ENCODE results near the gene EPHB1. TPM values are rescaled to one million over a fixed set of nuclear protein-coding genes. Genes with fewer than 3 reads are reported as not detected.

Gene EPHB1
- total RNA-seq, 1 donor = 0.36 TPM

GRCh38 chr3:134904241-134904771 lies 109.2 kb downstream of the EPHB1 start:
- H3K79me2 ChIP-seq (ENCODE audit: insufficient read depth, low read length) = no peaks in the 10 kb centered on the region
- no peaks in the 10 kb centered on the region for H3K4me1 ChIP-seq (ENCODE audit: insufficient read depth, low read length)
- H3K4me3 ChIP-seq (ENCODE audit: insufficient read depth, low read length) = no peak overlapping the region
- TF ChIP-seq, protein P1, sequence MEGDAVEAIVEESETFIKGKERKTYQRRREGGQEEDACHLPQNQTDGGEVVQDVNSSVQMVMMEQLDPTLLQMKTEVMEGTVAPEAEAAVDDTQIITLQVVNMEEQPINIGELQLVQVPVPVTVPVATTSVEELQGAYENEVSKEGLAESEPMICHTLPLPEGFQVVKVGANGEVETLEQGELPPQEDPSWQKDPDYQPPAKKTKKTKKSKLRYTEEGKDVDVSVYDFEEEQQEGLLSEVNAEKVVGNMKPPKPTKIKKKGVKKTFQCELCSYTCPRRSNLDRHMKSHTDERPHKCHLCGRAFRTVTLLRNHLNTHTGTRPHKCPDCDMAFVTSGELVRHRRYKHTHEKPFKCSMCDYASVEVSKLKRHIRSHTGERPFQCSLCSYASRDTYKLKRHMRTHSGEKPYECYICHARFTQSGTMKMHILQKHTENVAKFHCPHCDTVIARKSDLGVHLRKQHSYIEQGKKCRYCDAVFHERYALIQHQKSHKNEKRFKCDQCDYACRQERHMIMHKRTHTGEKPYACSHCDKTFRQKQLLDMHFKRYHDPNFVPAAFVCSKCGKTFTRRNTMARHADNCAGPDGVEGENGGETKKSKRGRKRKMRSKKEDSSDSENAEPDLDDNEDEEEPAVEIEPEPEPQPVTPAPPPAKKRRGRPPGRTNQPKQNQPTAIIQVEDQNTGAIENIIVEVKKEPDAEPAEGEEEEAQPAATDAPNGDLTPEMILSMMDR (IDR thresholded peaks at IDR 0.05; ENCODE audit: extremely low read depth, low read depth, low read length) = no peak
- H3K36me3 ChIP-seq (ENCODE audit: insufficient read depth, low read length) = no peaks in the 10 kb centered on the region
- H3K9me3 ChIP-seq (ENCODE audit: low read depth, low read length) = no peaks in the 10 kb centered on the region
- no peaks in the 10 kb centered on the region for H4K20me1 ChIP-seq (ENCODE audit: insufficient read depth, low read length)
- no peak for DNase-seq (ENCODE audit: insufficient read length, low spot score, missing footprints)
- no peaks in the 10 kb centered on the region for H3K27me3 ChIP-seq (ENCODE audit: insufficient read depth, low read length)
- no peak overlapping the region for H2AFZ ChIP-seq (ENCODE audit: low read length)
- no peak overlapping the region for H3K4me2 ChIP-seq (ENCODE audit: insufficient read depth, low read length)
- H3K27ac ChIP-seq (ENCODE audit: low read depth, low read length) = no peak overlapping the region

- H3K4me2 ChIP-seq (ENCODE audit: insufficient read depth, low read length) = no peak overlapping the region
These were observed 110.0 kb downstream of the EPHB1 start for GRCh38 chr3:134904776-134905646.

DNA sequence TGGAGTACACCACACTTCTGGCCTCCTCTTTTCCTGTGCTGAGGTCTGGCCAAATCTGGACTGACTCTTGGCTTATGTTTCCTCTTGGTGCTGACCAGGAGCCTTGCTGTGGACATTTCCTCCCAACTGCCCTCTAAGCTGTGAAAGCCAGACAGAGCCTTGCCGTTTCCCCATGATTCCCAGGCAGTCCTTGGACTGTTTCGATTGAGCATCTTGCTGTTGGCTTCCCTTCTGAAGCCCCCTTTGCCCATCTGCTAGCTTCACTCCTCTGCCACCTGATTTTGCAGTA lies 110.5 kb downstream of the EPHB1 start:
- TF ChIP-seq, protein P1 (IDR thresholded peaks at IDR 0.05; ENCODE audit: extremely low read depth, low read depth, low read length) = no peak
- no peak for DNase-seq (ENCODE audit: insufficient read length, low spot score, missing footprints)
- no peaks in the 10 kb centered on the region for H3K27me3 ChIP-seq (ENCODE audit: insufficient read depth, low read length)
- H3K79me2 ChIP-seq (ENCODE audit: insufficient read depth, low read length) = no peaks in the 10 kb centered on the region
- H2AFZ ChIP-seq (ENCODE audit: low read length) = no peak overlapping the region
- no peaks in the 10 kb centered on the region for H3K9me3 ChIP-seq (ENCODE audit: low read depth, low read length)
- no peak overlapping the region for H3K4me2 ChIP-seq (ENCODE audit: insufficient read depth, low read length)
- H3K36me3 ChIP-seq (ENCODE audit: insufficient read depth, low read length) = no peaks in the 10 kb centered on the region
- no peak overlapping the region for H3K27ac ChIP-seq (ENCODE audit: low read depth, low read length)
- H3K4me3 ChIP-seq (ENCODE audit: insufficient read depth, low read length) = no peak overlapping the region
- no peaks in the 10 kb centered on the region for H3K4me1 ChIP-seq (ENCODE audit: insufficient read depth, low read length)
- no peaks in the 10 kb centered on the region for H4K20me1 ChIP-seq (ENCODE audit: insufficient read depth, low read length)

More at GRCh38 chr3:134904776-134905646, 110.0 kb downstream of the EPHB1 start:
- Histone ChIP-seq H3K4me3 (ENCODE audit: insufficient read depth, low read length) (no peak overlapping the region), H3K27me3 (ENCODE audit: insufficient read depth, low read length) (no peaks in the 10 kb centered on the region), H3K79me2 (ENCODE audit: insufficient read depth, low read length) (no peaks in the 10 kb centered on the region), H3K9me3 (ENCODE audit: low read depth, low read length) (no peaks in the 10 kb centered on the region), H3K27ac (ENCODE audit: low read depth, low read length) (no peak overlapping the region), H2AFZ (ENCODE audit: low read length) (no peak overlapping the region), H3K4me1 (ENCODE audit: insufficient read depth, low read length) (no peaks in the 10 kb centered on the region), H3K36me3 (ENCODE audit: insufficient read depth, low read length) (no peaks in the 10 kb centered on the region), H4K20me1 (ENCODE audit: insufficient read depth, low read length) (no peaks in the 10 kb centered on the region)
- DNase-seq (ENCODE audit: insufficient read length, low spot score, missing footprints) = no peak
- TF ChIP-seq, protein P1 (IDR thresholded peaks at IDR 0.05; ENCODE audit: extremely low read depth, low read depth, low read length) = no peak

DNA sequence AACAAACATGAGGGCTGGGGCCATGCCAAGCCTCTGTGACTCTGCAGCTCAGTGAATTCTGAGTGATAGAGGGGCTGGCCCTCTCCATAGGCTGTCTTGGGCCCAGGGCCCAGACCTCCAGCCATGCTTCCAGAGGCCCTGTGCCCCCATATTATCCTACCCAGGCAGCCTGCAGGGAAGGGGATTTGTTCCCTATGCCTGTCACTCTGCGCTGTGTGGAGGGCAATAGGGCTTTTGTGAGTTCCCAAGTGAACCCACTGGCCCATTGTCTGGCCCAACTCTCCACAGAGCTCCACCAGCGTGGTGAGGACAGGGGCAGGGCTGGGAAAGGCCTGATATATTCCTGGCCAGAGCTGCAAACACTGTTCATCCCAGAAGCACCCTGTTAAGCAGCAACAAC lies 113.2 kb downstream of the EPHB1 start:
- Histone ChIP-seq H2AFZ (ENCODE audit: low read length) (no peak overlapping the region), H3K79me2 (ENCODE audit: insufficient read depth, low read length) (no peaks in the 10 kb centered on the region), H3K9me3 (ENCODE audit: low read depth, low read length) (no peaks in the 10 kb centered on the region), H3K27ac (ENCODE audit: low read depth, low read length) (no peak overlapping the region), H3K36me3 (ENCODE audit: insufficient read depth, low read length) (no peaks in the 10 kb centered on the region), H3K4me2 (ENCODE audit: insufficient read depth, low read length) (no peak overlapping the region), H3K4me1 (ENCODE audit: insufficient read depth, low read length) (no peaks in the 10 kb centered on the region), H3K4me3 (ENCODE audit: insufficient read depth, low read length) (no peak overlapping the region), H4K20me1 (ENCODE audit: insufficient read depth, low read length) (no peaks in the 10 kb centered on the region), H3K27me3 (ENCODE audit: insufficient read depth, low read length) (no peaks in the 10 kb centered on the region)
- TF ChIP-seq, protein P1 (IDR thresholded peaks at IDR 0.05; ENCODE audit: extremely low read depth, low read depth, low read length) = no peak
- no peak for DNase-seq (ENCODE audit: insufficient read length, low spot score, missing footprints)

Data from osteoblast (primary cell).